Keratinocyte (primary cell): ENCODE measurements around the gene SPATS2L. TPM values are rescaled to one million over a fixed set of nuclear protein-coding genes. Genes with fewer than 3 reads are reported as not detected.

Experiments used
- DNase-seq: peaks from one replicate; pipeline ENCODE4 v3.0.0-alpha.2; 2011; ENCODE audit warnings: low read depth, missing footprints, low spot score
- FAIRE-seq: peaks from 2 replicates; lab custom pipeline; 2011; peaks lifted over from hg19 to GRCh38; lab: Jason Lieb, UNC
- H2AFZ ChIP-seq: 2 replicates; pipeline ENCODE4 v1.6.0; 2012; ENCODE audit warnings: low read length, control low read depth, inconsistent platforms; ENCODE audit not compliant: control insufficient read depth
- H3K27ac ChIP-seq: 2 replicates; pipeline ENCODE4 v1.5.1; 2011; ENCODE audit warnings: low read length; ENCODE audit not compliant: control insufficient read depth, insufficient read depth
- H3K27me3 ChIP-seq: 3 replicates; pipeline ENCODE4 v1.6.0; 2011; ENCODE audit warnings: low read length; ENCODE audit not compliant: control insufficient read depth, insufficient read depth; ENCODE audit errors: extremely low read depth
- H3K36me3 ChIP-seq, 2 experiments: 2 replicates in 1 of 2; 3 replicates in 1 of 2; pipeline ENCODE4 v1.5.1; 2011; ENCODE audit warnings: low read length in 2 of 2, mild to moderate bottlenecking in 1 of 2; ENCODE audit not compliant: control insufficient read depth in 2 of 2, insufficient read depth in 2 of 2; ENCODE audit errors: extremely low read depth in 1 of 2
- H3K4me1 ChIP-seq: 3 replicates; pipeline ENCODE4 v1.5.1; 2011; ENCODE audit warnings: low read length; ENCODE audit not compliant: control insufficient read depth, insufficient read depth; ENCODE audit errors: extremely low read depth
- H3K4me2 ChIP-seq: 3 replicates; pipeline ENCODE4 v1.6.0; 2011; ENCODE audit warnings: low read depth, low read length; ENCODE audit not compliant: control insufficient read depth, insufficient read depth; ENCODE audit errors: extremely low read depth
- H3K4me3 ChIP-seq, 3 experiments: fragments of 200-600 bp in 1 of 3; sonication (generic) in 1 of 3; 2 replicates in 2 of 3; 3 replicates in 1 of 3; pipeline ENCODE4 v1.5.1; 2011 to 2016; ENCODE audit warnings: low read length in 3 of 3, mild to moderate bottlenecking in 3 of 3, control low read depth in 2 of 3, inconsistent platforms in 1 of 3, low read depth in 1 of 3, mixed read lengths in 1 of 3, mixed run types in 1 of 3, moderate library complexity in 1 of 3; ENCODE audit not compliant: control insufficient read depth in 2 of 3, insufficient read depth in 2 of 3; ENCODE audit errors: extremely low read depth in 1 of 3
- H3K79me2 ChIP-seq: 2 replicates; pipeline ENCODE4 v1.6.0; 2012; ENCODE audit warnings: low read length; ENCODE audit not compliant: control insufficient read depth, insufficient read depth
- H3K9ac ChIP-seq: 3 replicates; pipeline ENCODE4 v1.6.0; 2011; ENCODE audit warnings: low read length; ENCODE audit not compliant: control insufficient read depth, insufficient read depth; ENCODE audit errors: extremely low read depth
- H3K9me1 ChIP-seq: 3 replicates; pipeline ENCODE4 v1.6.0; 2011; ENCODE audit warnings: low read length; ENCODE audit not compliant: control insufficient read depth, insufficient read depth; ENCODE audit errors: extremely low read depth
- H3K9me3 ChIP-seq: 2 replicates; pipeline ENCODE4 v1.5.1; 2012; ENCODE audit warnings: low read depth, low read length; ENCODE audit not compliant: control insufficient read depth
- H4K20me1 ChIP-seq: 3 replicates; pipeline ENCODE4 v1.6.0; 2011; ENCODE audit warnings: low read length; ENCODE audit not compliant: control insufficient read depth, insufficient read depth; ENCODE audit errors: extremely low read depth
- EZH2 ChIP-seq: IDR thresholded peaks from one replicate; pipeline ENCODE4 v1.6.1; 2012; ENCODE audit warnings: inconsistent platforms, mild to moderate bottlenecking, low read length, moderate library complexity
- dilution Hi-C: fragments of 300-500 bp; cut with MboI; formaldehyde crosslinking; loops from one replicate; pipeline ENCODE4 v1.7.0; 2020; ENCODE audit warnings: low sequenced_read_pairs; ENCODE audit not compliant: extremely low pct_ligation_motif_present
- polyA plus RNA-seq, 5 experiments: library from polyadenylated mRNA; depleted of rRNA in 3 of 5; stranded (reverse) in 3 of 5; stranded (forward) in 1 of 5; unstranded in 1 of 5; fragments of >200 nt; gene quantifications; 1 replicate in 1 of 5; 2 replicates in 3 of 5; 3 replicates in 1 of 5; pipeline versions ENCODE4 v1.2.1 to v1.2.3, GENCODE V29; 2011 to 2012; ENCODE audit warnings: missing spikeins in 2 of 5, low read depth in 1 of 5, low replicate concordance in 1 of 5
- TF ChIP-seq, protein P1 (sequence below), 3 experiments: IDR thresholded peaks in 1 of 3; conservative IDR thresholded peaks in 1 of 3; optimal IDR thresholded peaks in 1 of 3; 2 replicates in 2 of 3; 3 replicates in 1 of 3; pipeline versions ENCODE3 to v1.5.1; 2011; ENCODE audit warnings: low read length in 3 of 3, mild to moderate bottlenecking in 3 of 3, moderate library complexity in 2 of 3, control low read depth in 1 of 3, inconsistent platforms in 1 of 3; ENCODE audit not compliant: insufficient read depth in 2 of 3; ENCODE audit errors: extremely low read depth in 1 of 3

The SPATS2L gene
- polyA plus RNA-seq, 1 donor (not counting 4 experiments of a cell fraction or from before 2014, with no cell fraction given), result 95.3 TPM

DNA sequence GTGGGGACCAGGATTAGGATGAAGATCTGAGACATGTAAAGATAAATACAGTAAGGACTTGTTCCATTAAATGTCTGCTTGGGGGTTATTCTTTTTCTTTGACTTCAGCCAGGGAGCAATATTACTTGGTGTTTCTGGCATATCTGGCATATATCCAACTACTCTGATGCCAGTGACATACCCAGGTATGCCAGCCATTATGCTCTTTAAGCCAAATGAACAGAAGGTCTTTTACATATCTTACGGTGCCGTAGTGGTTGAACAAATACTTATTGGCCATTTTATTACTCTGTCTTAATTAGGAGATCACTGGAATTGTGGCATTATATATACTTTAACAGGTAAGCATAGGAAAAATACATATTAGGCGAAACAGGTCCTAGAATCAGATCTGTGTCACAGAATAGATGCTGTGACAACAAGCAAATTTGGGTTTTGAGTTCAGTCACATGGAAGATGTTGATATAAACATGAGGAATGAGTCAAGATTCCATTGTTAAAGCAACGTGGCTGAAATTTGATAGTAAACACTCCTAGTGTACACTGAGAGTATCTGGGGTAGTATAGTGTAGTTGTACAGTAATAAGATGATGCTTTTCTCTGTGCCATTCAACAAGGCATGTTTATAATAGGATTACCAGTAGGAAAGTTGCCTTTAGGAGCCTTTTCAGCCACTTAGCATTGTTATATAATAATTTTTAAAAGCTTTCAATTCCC, 140.8 kb downstream of the SPATS2L start:
- Histone ChIP-seq H3K9me3 (no peaks in the 10 kb centered on the region), H3K27ac (no peak overlapping the region), H3K9ac (no peak overlapping the region), H3K79me2 (no peaks in the 10 kb centered on the region), H3K9me1 (no peaks in the 10 kb centered on the region), H3K4me2 (no peak overlapping the region), H4K20me1 (no peaks in the 10 kb centered on the region), H3K27me3 (no peaks in the 10 kb centered on the region), H3K4me1 (no peaks in the 10 kb centered on the region), H3K4me3 (no peak overlapping the region), H2AFZ (no peak overlapping the region), H3K36me3 (peaks cover 10 to 13% of the 10 kb centered on the region in 2 experiments)
- TF ChIP-seq, protein P1, sequence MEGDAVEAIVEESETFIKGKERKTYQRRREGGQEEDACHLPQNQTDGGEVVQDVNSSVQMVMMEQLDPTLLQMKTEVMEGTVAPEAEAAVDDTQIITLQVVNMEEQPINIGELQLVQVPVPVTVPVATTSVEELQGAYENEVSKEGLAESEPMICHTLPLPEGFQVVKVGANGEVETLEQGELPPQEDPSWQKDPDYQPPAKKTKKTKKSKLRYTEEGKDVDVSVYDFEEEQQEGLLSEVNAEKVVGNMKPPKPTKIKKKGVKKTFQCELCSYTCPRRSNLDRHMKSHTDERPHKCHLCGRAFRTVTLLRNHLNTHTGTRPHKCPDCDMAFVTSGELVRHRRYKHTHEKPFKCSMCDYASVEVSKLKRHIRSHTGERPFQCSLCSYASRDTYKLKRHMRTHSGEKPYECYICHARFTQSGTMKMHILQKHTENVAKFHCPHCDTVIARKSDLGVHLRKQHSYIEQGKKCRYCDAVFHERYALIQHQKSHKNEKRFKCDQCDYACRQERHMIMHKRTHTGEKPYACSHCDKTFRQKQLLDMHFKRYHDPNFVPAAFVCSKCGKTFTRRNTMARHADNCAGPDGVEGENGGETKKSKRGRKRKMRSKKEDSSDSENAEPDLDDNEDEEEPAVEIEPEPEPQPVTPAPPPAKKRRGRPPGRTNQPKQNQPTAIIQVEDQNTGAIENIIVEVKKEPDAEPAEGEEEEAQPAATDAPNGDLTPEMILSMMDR (optimal IDR thresholded peaks at IDR 0.05 in 1 of 3, IDR thresholded peaks at IDR 0.05 in 1 of 3, conservative IDR thresholded peaks at IDR 0.05 in 1 of 3; ENCODE audit: extremely low read depth in 1 of 3, insufficient read depth in 2 of 3, low read length in 3 of 3), result no peak
- TF ChIP-seq EZH2, result no peak
- FAIRE-seq (no peak), DNase-seq (no peak)
- dilution Hi-C loops, result no loop called here

DNA sequence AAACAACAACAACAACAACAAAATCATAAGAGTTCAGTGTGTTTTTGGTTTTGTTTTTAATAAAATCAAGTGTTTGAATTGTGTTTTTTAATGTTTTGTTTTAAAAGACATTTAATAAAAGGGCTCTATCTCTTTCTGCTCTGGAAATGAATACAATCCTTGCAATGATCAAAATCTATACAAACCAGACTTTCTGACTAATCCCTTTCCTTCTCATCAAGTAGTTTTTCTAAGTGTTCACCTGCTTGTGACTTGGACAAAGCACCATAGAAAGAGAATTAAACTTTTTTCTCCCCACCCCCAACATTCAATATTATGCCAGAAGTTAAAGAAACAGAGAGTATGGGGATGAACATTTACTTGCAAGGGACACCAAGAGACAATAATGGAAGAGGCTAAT, 142.0 kb downstream of the SPATS2L start:
- Histone ChIP-seq H3K36me3 (peaks cover 9 to 12% of the 10 kb centered on the region in 2 experiments), H3K4me3 (no peak overlapping the region), H3K79me2 (no peaks in the 10 kb centered on the region), H3K4me1 (no peaks in the 10 kb centered on the region), H3K27ac (no peak overlapping the region), H3K4me2 (no peak overlapping the region), H3K9me1 (no peaks in the 10 kb centered on the region), H2AFZ (no peak overlapping the region), H3K9me3 (no peaks in the 10 kb centered on the region), H4K20me1 (no peaks in the 10 kb centered on the region), H3K9ac (no peak overlapping the region), H3K27me3 (no peaks in the 10 kb centered on the region)
- FAIRE-seq, result no peak
- TF ChIP-seq, protein P1 (optimal IDR thresholded peaks at IDR 0.05 in 1 of 3, IDR thresholded peaks at IDR 0.05 in 1 of 3, conservative IDR thresholded peaks at IDR 0.05 in 1 of 3; ENCODE audit: extremely low read depth in 1 of 3, insufficient read depth in 2 of 3, low read length in 3 of 3), result no peak
- no peak for TF ChIP-seq EZH2
- no peak for DNase-seq
- dilution Hi-C loops, result no loop called here
